Measurements from ENCODE around the gene SAG. TPM values are rescaled to one million over a fixed set of nuclear protein-coding genes. Genes with fewer than 3 reads are reported as not detected.

SAG gene
- total RNA-seq, 2 experiments from 2014 or later: 0.32 TPM; not detected in 1

- Histone ChIP-seq H3K4me3 (ENCODE audit: low read depth, low read length, poor library complexity, severe bottlenecking) (peak overlapping the region; percentile 28), H3K4me1 (ENCODE audit: insufficient read depth, low read length, poor library complexity, severe bottlenecking) (peaks cover 62% of the 10 kb centered on the region), H2AFZ (ENCODE audit: low read length) (no peak overlapping the region), H3K4me2 (ENCODE audit: low read length) (peak overlapping the region; percentile 72), H4K20me1 (ENCODE audit: insufficient read depth, low read length) (no peaks in the 10 kb centered on the region; the same call in 1 of the 2 replicates), H3K27ac (ENCODE audit: low read depth, low read length, poor library complexity, severe bottlenecking) (peak overlapping the region; percentile 82), H3K79me2 (ENCODE audit: insufficient read depth, low read depth, low read length) (peaks cover 65% of the 10 kb centered on the region), H3K9me2 (ENCODE audit: insufficient read depth, low read length) (no peaks in the 10 kb centered on the region), H3K36me3 (ENCODE audit: insufficient read depth, low read length) (peaks cover 23% of the 10 kb centered on the region), H3K9me3 (ENCODE audit: low read length) (no peaks in the 10 kb centered on the region)
- ChIA-PET POLR2A (interaction anchor here (0.9 to 2.2 kb wide), 9 partner anchors 9 to 33 kb away, joined by 3 to 10 read pairs (median 5); no protein-coding TSS in a partner anchor), CTCF (ENCODE audit: unreplicated experiment) (interaction anchor here (1.4 to 2.0 kb wide), 2 partner anchors 27 to 32 kb away, joined by 3 to 8 read pairs; no protein-coding TSS in a partner anchor)
- peak; percentile 72 for DNase-seq (ENCODE audit: low spot score)
- no peak for TF ChIP-seq EZH2phosphoT487 (IDR thresholded peaks at IDR 0.05; ENCODE audit: borderline replicate concordance, low read depth, low read length)
- TF ChIP-seq CTCF (conservative IDR thresholded peaks at IDR 0.05; ENCODE audit: low read length): no peak
- BruUV-seq (replicated peaks): no TSS peak
- intact Hi-C loops (cut with micrococcal nuclease; ENCODE audit: unreplicated experiment): loop anchor here (1.0 to 2.0 kb wide), 3 partner anchors 28 to 55 kb away; no protein-coding TSS in a partner anchor
Measured at GRCh38 chr2:233385489-233386044, 78.0 kb downstream of the SAG start.

- ChIA-PET CTCF (ENCODE audit: unreplicated experiment) (interaction anchor here (1.4 to 2.0 kb wide), 2 partner anchors 18 to 33 kb away, joined by 3 to 8 read pairs; no protein-coding TSS in a partner anchor), POLR2A (interaction anchor here (0.6 kb wide), 2 partner anchors 281 to 1737 kb away, joined by 3 to 4 read pairs; no protein-coding TSS in a partner anchor)
- H3K4me1 ChIP-seq (ENCODE audit: insufficient read depth, low read length, poor library complexity, severe bottlenecking): peaks cover 52% of the 10 kb centered on the region
- BruUV-seq (replicated peaks): no TSS peak
- H4K20me1 ChIP-seq (ENCODE audit: insufficient read depth, low read length): no peaks in the 10 kb centered on the region; the same call in 1 of the 2 replicates
- no peak for DNase-seq (ENCODE audit: low spot score)
- no peaks in the 10 kb centered on the region for H3K9me3 ChIP-seq (ENCODE audit: low read length)
- H3K9me2 ChIP-seq (ENCODE audit: insufficient read depth, low read length): no peaks in the 10 kb centered on the region
- peaks cover 55% of the 10 kb centered on the region for H3K79me2 ChIP-seq (ENCODE audit: insufficient read depth, low read depth, low read length)
- intact Hi-C loops (cut with micrococcal nuclease; ENCODE audit: unreplicated experiment): no loop called here
- H2AFZ ChIP-seq (ENCODE audit: low read length): no peak overlapping the region
- H3K4me2 ChIP-seq (ENCODE audit: low read length): peak overlapping the region; percentile 72
- peak overlapping the region; percentile 82 for H3K27ac ChIP-seq (ENCODE audit: low read depth, low read length, poor library complexity, severe bottlenecking)
- no peak for TF ChIP-seq EZH2phosphoT487 (IDR thresholded peaks at IDR 0.05; ENCODE audit: borderline replicate concordance, low read depth, low read length)
- no peak for TF ChIP-seq CTCF (conservative IDR thresholded peaks at IDR 0.05; ENCODE audit: low read length)
- peak overlapping the region; percentile 28 for H3K4me3 ChIP-seq (ENCODE audit: low read depth, low read length, poor library complexity, severe bottlenecking)
- peaks cover 33% of the 10 kb centered on the region for H3K36me3 ChIP-seq (ENCODE audit: insufficient read depth, low read length)
Measured at GRCh38 chr2:233386382-233387041, 78.9 kb downstream of the SAG start.

Measured in OCI-LY7 (cell line).